ENCODE results near the gene DUS1L. TPM values are rescaled to one million over a fixed set of nuclear protein-coding genes. Genes with fewer than 3 reads are reported as not detected.

The DUS1L gene
- total RNA-seq, 1 donor from 2014 or later: 72.4 TPM

DNA sequence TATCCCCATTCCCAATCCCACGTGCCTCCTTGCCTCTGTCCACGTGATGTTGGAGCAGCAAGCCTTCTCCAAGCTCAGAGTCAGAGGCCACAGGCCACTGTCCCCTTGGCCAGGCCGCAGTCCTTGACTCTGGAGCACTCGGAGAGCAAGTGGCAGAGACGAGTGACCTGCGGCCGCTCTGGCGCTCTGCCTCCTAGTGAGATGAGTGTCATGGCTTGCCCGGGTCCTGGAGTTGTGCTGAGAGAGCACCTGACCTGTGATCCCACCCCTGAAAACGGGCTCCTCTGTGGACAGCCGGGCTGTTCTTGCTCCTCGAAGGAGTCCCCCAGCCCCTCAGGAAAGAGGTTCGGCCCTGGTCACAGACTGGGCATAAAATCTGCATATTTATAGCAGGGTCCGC lies 42.4 kb upstream of the DUS1L start:
- DNase-seq (ENCODE audit: extremely low spot score in 2 of 2): no peak
- TF ChIP-seq POLR2A (IDR thresholded peaks at IDR 0.05) (no peak), POLR2AphosphoS5 (IDR thresholded peaks at IDR 0.05; ENCODE audit: insufficient read depth in 1 of 2, low read depth in 1 of 2) (no peak)
- TF ChIP-seq, protein P1, sequence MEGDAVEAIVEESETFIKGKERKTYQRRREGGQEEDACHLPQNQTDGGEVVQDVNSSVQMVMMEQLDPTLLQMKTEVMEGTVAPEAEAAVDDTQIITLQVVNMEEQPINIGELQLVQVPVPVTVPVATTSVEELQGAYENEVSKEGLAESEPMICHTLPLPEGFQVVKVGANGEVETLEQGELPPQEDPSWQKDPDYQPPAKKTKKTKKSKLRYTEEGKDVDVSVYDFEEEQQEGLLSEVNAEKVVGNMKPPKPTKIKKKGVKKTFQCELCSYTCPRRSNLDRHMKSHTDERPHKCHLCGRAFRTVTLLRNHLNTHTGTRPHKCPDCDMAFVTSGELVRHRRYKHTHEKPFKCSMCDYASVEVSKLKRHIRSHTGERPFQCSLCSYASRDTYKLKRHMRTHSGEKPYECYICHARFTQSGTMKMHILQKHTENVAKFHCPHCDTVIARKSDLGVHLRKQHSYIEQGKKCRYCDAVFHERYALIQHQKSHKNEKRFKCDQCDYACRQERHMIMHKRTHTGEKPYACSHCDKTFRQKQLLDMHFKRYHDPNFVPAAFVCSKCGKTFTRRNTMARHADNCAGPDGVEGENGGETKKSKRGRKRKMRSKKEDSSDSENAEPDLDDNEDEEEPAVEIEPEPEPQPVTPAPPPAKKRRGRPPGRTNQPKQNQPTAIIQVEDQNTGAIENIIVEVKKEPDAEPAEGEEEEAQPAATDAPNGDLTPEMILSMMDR (IDR thresholded peaks at IDR 0.05): no peak
- H3K9me3 ChIP-seq: no peaks in the 10 kb centered on the region
- H3K27ac ChIP-seq: no peak overlapping the region
- H3K36me3 ChIP-seq: no peaks in the 10 kb centered on the region
- peaks cover 45% of the 10 kb centered on the region for H3K4me1 ChIP-seq
- no peaks in the 10 kb centered on the region for H3K27me3 ChIP-seq
- intact Hi-C loops (cut with DNase I): no loop called here
- no peak overlapping the region for H3K4me3 ChIP-seq

DNA sequence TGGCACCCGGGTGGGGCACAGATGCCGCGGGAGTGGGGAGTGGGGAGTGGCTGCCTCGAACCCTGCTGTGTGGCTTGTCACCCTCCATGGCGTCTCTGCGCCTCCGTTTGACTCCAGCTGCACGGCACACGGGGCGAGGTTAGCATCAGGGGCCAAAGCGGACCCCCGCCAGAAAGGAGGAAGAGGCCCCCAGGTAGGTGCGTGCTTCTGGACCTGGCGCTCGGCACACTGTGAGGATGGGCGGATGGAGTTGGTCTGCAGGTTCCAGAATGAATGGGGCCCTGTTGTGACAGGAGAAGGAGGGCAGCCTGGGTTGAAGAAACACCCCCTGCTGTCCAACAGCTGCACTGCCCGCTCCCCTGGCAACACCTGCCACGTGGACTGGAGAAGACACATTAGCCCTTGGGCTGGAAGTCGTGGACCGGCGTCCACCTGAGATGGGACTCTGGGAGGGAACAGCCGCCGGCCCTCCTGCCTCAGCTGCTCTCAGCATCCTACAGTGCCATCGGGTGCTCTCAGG lies 41.8 kb upstream of the DUS1L start:
- no peak for TF ChIP-seq POLR2AphosphoS5 (IDR thresholded peaks at IDR 0.05; ENCODE audit: insufficient read depth in 1 of 2, low read depth in 1 of 2)
- TF ChIP-seq, protein P1 (IDR thresholded peaks at IDR 0.05): no peak
- no peak for TF ChIP-seq POLR2A (IDR thresholded peaks at IDR 0.05)
- H3K27ac ChIP-seq: no peak overlapping the region
- H3K4me1 ChIP-seq: peaks cover 47% of the 10 kb centered on the region

DNA sequence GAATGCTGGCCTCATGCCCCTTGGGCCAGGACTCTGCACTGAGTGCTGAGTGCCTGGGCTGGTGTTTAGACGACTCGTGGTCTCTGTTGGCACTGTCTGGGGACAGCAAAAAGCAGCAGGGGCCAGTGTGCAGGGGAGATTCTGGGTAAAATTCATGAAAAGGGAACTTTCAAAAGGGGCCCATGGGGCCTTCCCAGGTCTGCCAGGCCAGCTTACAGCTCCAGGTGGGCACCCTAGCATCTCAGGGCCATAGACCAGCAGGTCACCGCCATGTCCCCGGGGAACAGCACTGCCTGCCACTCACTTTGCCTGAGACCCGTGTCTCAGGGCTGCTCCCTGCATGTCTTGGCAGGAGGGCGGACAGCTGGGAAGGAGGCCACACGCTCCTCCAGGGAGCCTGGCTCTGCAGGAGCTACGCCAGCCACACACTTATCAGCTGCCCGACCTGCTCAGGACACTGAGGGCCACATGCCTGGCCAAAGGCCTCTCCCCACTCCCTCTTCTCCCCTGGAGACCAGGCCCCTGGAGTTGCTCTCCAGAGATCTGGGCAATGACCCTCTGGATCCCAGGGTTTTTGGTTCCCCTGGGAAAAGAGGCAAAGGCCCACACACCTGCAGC lies 41.2 kb upstream of the DUS1L start:
- Histone ChIP-seq H3K4me3 (peak overlapping the region; percentile 8 to 36), H3K36me3 (no peaks in the 10 kb centered on the region), H3K9me3 (no peaks in the 10 kb centered on the region), H3K27ac (peak overlapping the region; percentile 80), H3K4me1 (peaks cover 49% of the 10 kb centered on the region), H3K27me3 (no peaks in the 10 kb centered on the region)
- DNase-seq (ENCODE audit: extremely low spot score in 2 of 2): no peak
- TF ChIP-seq, protein P1 (IDR thresholded peaks at IDR 0.05): no peak
- TF ChIP-seq POLR2AphosphoS5 (IDR thresholded peaks at IDR 0.05; ENCODE audit: insufficient read depth in 1 of 2, low read depth in 1 of 2) (no peak), POLR2A (IDR thresholded peaks at IDR 0.05) (no peak)
- intact Hi-C loops (cut with DNase I): no loop called here

More for the DNA sequence above, 41.8 kb upstream of the DUS1L start:
- H3K27me3 ChIP-seq: no peaks in the 10 kb centered on the region
- H3K36me3 ChIP-seq: no peaks in the 10 kb centered on the region
- no peak overlapping the region for H3K4me3 ChIP-seq
- intact Hi-C loops (cut with DNase I): no loop called here
- no peak for DNase-seq (ENCODE audit: extremely low spot score in 2 of 2)
- H3K9me3 ChIP-seq: no peaks in the 10 kb centered on the region

DNA sequence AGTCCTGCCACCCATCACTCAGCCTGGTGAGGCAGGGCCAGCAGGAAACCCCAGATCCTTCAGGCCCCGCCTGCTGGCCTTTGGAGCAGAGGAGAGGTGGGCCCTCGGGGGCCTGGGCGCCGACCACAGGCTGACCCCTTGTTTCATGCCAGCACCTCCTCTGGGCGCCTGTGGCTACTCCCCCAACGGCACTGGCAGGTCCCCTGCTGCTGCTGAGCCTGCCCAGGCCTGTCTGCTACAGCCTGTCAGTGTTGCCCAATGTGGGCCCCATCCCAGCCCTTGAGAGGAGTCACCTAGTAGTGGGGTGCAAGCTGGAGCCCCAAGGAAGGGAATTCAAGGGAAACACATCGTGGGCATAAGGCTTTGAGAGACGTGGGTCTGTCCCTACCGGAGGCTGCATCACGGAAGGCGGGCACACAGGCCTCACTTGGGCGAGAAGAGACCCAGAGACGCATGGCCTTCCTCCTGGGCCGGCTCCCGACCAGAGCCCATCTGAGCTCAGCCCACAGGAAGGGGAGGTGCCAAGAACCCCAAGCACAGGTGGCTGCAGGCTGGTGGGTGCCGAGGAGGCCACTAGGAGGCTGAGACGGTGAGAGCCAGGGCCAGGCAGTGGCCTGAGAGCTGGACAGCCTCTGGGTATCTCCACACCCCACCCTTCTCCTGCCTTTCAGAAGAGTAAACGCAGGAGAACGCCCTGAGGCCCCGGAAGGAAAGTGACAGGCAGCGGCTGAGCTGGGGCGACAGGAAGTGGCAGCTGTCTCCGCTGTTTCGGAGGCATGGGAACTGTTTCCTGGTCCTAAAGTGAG lies 40.5 kb upstream of the DUS1L start:
- Histone ChIP-seq H3K36me3 (no peaks in the 10 kb centered on the region), H3K4me1 (peaks cover 56% of the 10 kb centered on the region), H3K27ac (peak overlapping the region; percentile 80), H3K4me3 (peak overlapping the region; percentile 8 to 36), H3K27me3 (no peaks in the 10 kb centered on the region), H3K9me3 (no peaks in the 10 kb centered on the region)
- intact Hi-C loops (cut with DNase I): no loop called here
- TF ChIP-seq POLR2AphosphoS5 (IDR thresholded peaks at IDR 0.05; ENCODE audit: insufficient read depth in 1 of 2, low read depth in 1 of 2): peak in 1 of 2 donors; percentile 31
- TF ChIP-seq, protein P1 (IDR thresholded peaks at IDR 0.05): no peak
- no peak for DNase-seq (ENCODE audit: extremely low spot score in 2 of 2)
